Omental fat pad (tissue), 4 donors: ENCODE data around the gene KIAA0319L. TPM values are rescaled to one million over a fixed set of nuclear protein-coding genes. Genes with fewer than 3 reads are reported as not detected.
A peak's percentile ranks its signal among the peaks of the same experiment; 100 is the strongest.

Source experiments
- ATAC-seq: fragments of 150-250 bp; one replicate; pipeline ENCODE4 v1.9.1; 2016; ENCODE audit warnings: mild to moderate bottlenecking, moderate library complexity; ENCODE audit not compliant: low FRiP score
- DNase-seq: peaks from one replicate; pipeline ENCODE4 v3.0.0-alpha.2; 2019; ENCODE audit warnings: low spot score
- total RNA-seq, 4 donors: library from RNA; depleted of rRNA; stranded (reverse); fragments of >200 nt; gene quantifications; one replicate each; pipeline ENCODE4 v1.1.0, GENCODE V29; 2016
- TF ChIP-seq, protein P1 (sequence below), 3 donors: fragments of 450-650 bp; IDR thresholded peaks; one replicate each; pipeline ENCODE4 v1.5.1; 2016 to 2017; ENCODE audit warnings: antibody characterized with exemption in 3 of 3, mild to moderate bottlenecking in 3 of 3, moderate library complexity in 2 of 3

KIAA0319L gene
- total RNA-seq, 4 donors from 2014 or later, result 38.1 to 99.9 (median 44.2) TPM

DNA sequence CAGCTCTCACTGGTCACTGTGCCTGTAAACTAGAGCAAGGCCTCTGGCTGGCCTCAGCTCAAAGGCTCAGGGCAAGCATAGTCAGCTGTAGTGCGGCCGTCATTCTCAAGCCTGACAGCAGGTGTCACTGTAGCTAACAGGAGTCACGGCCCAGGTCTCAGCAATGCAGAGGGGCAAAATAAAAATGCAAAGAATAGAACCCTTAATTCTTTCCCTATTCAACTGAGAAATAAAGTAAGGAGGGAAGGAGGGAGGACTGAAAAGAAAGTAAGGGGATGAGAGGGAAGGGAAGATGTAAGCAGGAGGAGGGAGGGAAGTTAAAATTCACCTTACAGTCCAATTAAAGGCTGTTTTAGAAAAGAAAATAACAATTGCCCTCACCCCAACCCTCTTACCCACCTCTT is 106.1 kb downstream of the KIAA0319L start:
- TF ChIP-seq, protein P1, sequence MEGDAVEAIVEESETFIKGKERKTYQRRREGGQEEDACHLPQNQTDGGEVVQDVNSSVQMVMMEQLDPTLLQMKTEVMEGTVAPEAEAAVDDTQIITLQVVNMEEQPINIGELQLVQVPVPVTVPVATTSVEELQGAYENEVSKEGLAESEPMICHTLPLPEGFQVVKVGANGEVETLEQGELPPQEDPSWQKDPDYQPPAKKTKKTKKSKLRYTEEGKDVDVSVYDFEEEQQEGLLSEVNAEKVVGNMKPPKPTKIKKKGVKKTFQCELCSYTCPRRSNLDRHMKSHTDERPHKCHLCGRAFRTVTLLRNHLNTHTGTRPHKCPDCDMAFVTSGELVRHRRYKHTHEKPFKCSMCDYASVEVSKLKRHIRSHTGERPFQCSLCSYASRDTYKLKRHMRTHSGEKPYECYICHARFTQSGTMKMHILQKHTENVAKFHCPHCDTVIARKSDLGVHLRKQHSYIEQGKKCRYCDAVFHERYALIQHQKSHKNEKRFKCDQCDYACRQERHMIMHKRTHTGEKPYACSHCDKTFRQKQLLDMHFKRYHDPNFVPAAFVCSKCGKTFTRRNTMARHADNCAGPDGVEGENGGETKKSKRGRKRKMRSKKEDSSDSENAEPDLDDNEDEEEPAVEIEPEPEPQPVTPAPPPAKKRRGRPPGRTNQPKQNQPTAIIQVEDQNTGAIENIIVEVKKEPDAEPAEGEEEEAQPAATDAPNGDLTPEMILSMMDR (IDR thresholded peaks at IDR 0.05), result peak in 1 of 3 donors; percentile 89
- ATAC-seq (peak; percentile 79), DNase-seq (peak; percentile 87)

DNA sequence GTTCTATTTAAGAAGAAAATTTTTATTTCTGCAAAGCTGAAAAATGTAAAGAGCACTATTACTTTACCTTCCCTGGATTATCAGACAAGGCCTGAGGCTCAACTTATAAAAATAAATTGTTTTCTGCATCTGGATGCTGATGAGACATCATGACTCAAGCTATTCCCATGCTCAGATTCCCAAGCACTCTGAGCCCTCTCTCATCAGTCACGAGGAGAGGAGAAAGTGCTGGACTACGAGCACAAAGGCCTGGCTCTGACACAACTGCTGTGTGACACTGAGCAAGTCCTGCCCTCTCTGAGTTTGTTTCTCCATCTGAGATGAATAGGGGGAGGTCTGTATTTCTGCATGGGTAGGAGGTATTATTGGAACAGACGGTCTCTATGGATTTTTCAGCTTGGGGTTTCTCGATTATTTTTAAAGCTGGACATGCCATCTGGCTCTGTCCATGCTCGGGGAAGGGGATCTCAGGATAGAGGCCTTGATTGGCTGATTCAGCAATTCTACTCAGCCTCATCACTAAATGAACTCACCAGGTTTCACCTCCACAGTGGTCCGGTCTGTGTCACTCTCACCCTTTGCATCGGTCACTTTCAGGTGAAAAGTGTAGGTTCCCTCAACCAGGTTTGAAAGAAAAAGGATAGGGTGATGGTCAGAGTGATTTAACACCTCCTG is 107.7 kb downstream of the KIAA0319L start:
- DNase-seq, result no peak
- TF ChIP-seq, protein P1 (IDR thresholded peaks at IDR 0.05), result no peak
- ATAC-seq, result no peak

DNA sequence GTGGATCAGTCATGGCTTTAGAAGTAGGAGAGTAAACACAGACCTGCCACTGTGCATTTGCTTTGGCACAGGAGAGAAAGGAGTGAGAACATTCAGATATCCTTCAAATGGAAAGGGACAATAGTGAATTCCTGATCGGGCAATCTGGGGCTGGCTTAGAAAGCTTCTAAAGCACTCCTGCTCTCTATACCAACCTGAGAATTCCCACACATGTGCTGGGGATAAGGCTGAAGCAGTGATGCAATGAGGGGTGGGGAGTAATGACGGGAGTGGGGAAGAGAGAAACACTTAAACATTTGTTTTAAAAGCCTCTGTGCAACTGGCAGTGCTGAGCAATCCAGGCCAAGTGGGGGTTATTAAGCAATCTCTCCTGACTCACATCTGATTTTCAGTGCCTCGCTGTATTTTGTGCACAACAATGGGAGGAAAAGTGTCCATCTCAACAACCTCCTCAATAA is 108.8 kb downstream of the KIAA0319L start:
- ATAC-seq (peak; percentile 70), DNase-seq (no peak)
- TF ChIP-seq, protein P1 (IDR thresholded peaks at IDR 0.05), result no peak

DNA sequence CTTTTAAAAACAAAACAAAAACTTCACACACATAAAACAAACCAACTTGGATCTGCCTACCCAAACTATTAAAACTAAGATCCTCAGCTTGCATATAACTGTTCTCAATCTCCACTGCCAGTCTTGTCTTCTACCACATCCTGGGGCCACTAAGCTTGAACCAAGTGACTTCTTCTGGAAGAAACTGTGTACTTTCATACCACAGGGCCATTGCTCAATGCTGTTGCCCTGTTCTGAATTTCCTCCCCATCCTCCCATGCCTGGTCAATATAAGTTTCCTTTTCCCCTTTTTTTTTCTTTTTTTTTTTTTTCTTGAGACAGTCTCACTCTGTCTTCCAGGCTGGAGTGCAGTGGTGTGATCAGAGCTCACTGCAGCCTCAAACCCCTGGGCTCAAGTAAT is 109.9 kb downstream of the KIAA0319L start:
- no peak for DNase-seq
- TF ChIP-seq, protein P1 (IDR thresholded peaks at IDR 0.05), result no peak
- ATAC-seq, result no peak

DNA sequence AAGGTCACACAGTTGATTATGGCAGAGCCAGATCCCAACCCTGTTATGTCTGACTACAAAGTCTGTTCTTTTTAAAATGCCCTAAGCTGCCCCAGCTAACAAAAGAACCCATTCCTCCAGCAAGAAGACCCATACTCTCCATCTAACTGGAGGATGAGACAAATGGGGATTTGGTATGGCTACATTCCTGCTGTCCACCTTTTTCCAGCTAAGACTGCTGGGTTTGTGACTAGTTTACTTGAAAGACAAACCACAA is 112.8 kb downstream of the KIAA0319L start:
- TF ChIP-seq, protein P1 (IDR thresholded peaks at IDR 0.05), result no peak
- DNase-seq (no peak), ATAC-seq (no peak)

DNA sequence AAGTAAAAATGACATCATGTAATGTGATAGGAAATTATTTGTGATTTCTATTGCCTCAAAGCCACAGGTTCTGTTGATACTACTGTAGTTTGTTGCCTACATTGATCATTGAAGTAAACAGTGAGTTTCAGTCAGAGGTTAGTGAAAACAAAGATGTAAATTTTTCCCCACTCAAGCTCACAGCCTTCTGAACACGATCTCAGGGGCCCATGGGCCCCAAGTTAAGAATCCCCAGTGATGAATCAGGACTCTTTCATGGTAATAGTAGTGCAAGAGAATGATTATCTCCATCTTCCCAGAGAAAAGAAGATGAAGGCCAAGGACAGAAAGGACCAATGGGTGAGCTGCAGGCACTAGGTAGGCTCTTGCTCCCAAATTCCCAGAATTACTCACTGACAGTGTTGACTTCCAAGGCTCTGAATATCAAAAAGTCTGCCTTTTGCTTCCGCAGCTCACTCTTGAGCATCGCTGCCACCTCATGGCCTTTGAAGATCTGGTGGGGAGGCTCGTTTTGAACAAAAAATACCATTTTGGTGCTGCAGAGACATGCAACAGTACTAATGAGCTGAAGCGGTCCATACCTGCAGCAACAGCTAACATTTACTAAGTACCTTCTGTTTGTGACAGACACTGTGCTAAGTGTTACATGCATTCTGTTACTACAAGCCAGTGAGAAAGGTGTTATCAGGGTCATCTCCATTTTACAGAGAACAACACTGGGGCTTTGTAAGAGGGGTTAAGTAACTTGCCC is 113.3 kb downstream of the KIAA0319L start:
- ATAC-seq (no peak), DNase-seq (no peak)
- TF ChIP-seq, protein P1 (IDR thresholded peaks at IDR 0.05), result no peak

DNA sequence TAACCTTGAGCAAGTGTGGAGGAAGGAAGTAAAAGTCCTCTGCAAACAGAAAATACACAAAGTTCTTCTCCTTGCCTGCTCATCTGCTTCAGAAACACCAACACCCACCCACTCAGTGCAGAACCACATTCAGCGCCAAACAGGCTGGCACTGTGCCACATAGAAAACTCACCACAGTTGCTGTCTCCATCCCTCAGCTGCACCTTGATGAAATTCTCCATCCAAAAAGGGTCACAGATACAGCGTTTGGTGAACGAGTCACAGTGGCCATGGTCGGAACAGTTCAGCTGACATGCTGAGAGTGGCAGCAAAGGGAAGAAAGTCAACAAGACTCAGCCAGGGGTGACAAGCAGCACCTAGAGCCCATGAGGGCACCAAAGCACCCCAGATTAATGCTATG is 114.5 kb downstream of the KIAA0319L start:
- no peak for ATAC-seq
- TF ChIP-seq, protein P1 (IDR thresholded peaks at IDR 0.05), result no peak
- no peak for DNase-seq
